ENCODE results near the gene LIF. TPM values are rescaled to one million over a fixed set of nuclear protein-coding genes. Genes with fewer than 3 reads are reported as not detected.
A peak's percentile ranks its signal among the peaks of the same experiment; 100 is the strongest.

The LIF gene
- total RNA-seq, 1 donor from 2014 or later = 6.9 TPM

- DNase-seq (no peak), ATAC-seq (peak; percentile 63)
- H3K27ac ChIP-seq = peak overlapping the region; percentile 72
- no peak overlapping the region for H3K4me3 ChIP-seq
- TF ChIP-seq CTCF (IDR thresholded peaks at IDR 0.05) = no peak
- peaks cover 47% of the 10 kb centered on the region for H3K4me1 ChIP-seq
- intact Hi-C loops (cut with DNase I) = no loop called here
- no peaks in the 10 kb centered on the region for H3K9me3 ChIP-seq
- H3K36me3 ChIP-seq = no peaks in the 10 kb centered on the region
- no peaks in the 10 kb centered on the region for H3K27me3 ChIP-seq
These were observed 39.6 kb downstream of the LIF start for GRCh38 chr22:30206944-30207343.

DNA sequence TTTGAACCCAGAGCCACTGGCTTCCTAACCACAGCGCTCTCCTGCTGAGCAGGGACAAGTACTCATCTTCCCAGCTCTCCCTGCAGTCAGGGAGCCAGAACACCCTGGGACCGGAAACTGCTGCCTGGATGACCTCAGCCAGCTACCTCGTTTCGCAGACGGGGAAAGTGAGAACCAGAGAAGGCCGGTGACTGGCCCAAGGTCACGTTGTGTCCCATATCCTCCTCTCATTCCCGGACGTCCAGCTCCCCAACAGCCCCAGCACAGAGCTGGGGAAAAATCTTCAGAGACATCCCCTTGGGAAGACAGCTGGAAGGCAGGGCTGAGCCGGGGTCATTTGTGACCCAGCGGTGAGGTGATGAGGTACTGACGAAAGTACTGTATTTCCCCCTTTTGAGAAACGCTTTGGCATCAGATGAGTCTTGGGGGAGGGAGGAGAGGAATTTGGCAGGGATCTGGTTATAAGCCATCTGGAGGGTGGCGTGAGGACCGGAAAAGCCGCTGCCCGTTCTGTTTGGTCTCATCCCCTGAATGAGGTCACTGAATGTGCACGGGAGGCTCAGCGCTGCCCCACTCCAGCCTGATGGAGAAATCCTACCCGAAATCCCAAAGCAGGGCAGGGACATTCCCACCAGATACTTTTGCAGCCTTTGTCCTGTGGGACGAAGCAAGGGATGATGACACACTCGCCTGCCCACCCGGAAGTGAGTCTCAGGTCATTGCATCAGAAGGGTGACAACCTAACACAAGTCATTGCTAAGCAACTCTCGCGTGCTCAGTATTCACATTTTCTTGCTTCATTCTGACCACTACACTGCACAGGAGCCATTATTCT lies 41.1 kb downstream of the LIF start:
- no peak for DNase-seq
- Histone ChIP-seq H3K4me1 (peaks cover 47% of the 10 kb centered on the region), H3K36me3 (no peaks in the 10 kb centered on the region), H3K4me3 (no peak overlapping the region), H3K27ac (peak overlapping the region; percentile 72), H3K27me3 (no peaks in the 10 kb centered on the region), H3K9me3 (no peaks in the 10 kb centered on the region)
- peak; percentile 22 for ATAC-seq
- intact Hi-C loops (cut with DNase I) = no loop called here
- no peak for TF ChIP-seq CTCF (IDR thresholded peaks at IDR 0.05)

GRCh38 chr22:30204742-30205111 lies 41.8 kb downstream of the LIF start:
- Histone ChIP-seq H3K4me3 (no peak overlapping the region), H3K4me1 (peaks cover 47% of the 10 kb centered on the region), H3K9me3 (no peaks in the 10 kb centered on the region), H3K27ac (peak overlapping the region; percentile 72), H3K27me3 (no peaks in the 10 kb centered on the region), H3K36me3 (no peaks in the 10 kb centered on the region)
- ATAC-seq (no peak), DNase-seq (no peak)
- TF ChIP-seq CTCF (IDR thresholded peaks at IDR 0.05) = no peak
- intact Hi-C loops (cut with DNase I) = no loop called here

DNA sequence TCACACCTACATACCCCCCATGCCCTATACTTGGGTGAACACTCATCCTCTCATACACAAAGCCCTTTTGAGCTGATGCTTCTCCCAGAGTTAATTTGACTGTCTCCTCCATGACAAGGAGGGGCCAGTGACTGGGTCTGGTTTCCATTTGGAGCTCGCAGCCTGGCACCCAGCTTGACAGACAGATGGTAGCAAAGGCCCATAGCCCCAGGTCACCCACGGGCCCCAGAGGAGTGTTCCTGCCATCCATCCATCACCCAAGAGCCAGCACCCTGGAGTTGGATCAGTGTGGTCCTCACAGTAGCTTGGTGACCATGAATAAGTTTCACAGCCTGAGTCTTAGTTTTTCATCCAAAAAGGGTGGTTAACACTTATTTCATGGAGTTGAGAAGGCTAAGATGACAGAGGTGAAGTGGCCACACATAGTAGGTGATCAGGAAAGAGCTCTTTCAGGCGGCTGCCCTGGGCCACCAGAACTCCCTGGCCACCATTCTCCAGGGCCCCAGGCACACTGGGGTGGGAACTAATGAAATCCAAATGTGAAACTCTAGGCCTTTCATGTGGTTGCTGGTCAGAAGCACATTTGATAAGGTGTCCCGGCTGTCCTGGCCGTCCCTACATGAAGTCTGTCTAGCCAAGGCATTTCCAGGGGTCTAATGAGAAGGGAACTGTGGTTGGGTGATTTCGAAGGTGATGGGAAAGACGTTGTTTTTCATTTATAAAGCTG lies 42.4 kb downstream of the LIF start:
- TF ChIP-seq CTCF (IDR thresholded peaks at IDR 0.05) = no peak
- no peaks in the 10 kb centered on the region for H3K9me3 ChIP-seq
- H3K4me1 ChIP-seq = peaks cover 43% of the 10 kb centered on the region
- H3K4me3 ChIP-seq = no peak overlapping the region
- ATAC-seq (no peak), DNase-seq (no peak)
- no peaks in the 10 kb centered on the region for H3K27me3 ChIP-seq
- no peaks in the 10 kb centered on the region for H3K36me3 ChIP-seq
- intact Hi-C loops (cut with DNase I) = no loop called here
- H3K27ac ChIP-seq = peak overlapping the region; percentile 72

- Histone ChIP-seq H3K36me3 (no peaks in the 10 kb centered on the region), H3K4me3 (no peak overlapping the region), H3K4me1 (peaks cover 36% of the 10 kb centered on the region), H3K9me3 (no peaks in the 10 kb centered on the region), H3K27me3 (no peaks in the 10 kb centered on the region), H3K27ac (peak overlapping the region; percentile 73)
- intact Hi-C loops (cut with DNase I) = no loop called here
- ATAC-seq = peak; percentile 77
- no peak for TF ChIP-seq CTCF (IDR thresholded peaks at IDR 0.05)
- DNase-seq = peak; percentile 64
These were observed 44.0 kb downstream of the LIF start for GRCh38 chr22:30202531-30203006.
